Measurements from ENCODE around the gene CCDC86. TPM values are rescaled to one million over a fixed set of nuclear protein-coding genes. Genes with fewer than 3 reads are reported as not detected.

Gene CCDC86
- total and polyA plus RNA-seq, 9 of the 15 experiments (the other 6 are each of a cell fraction or from before 2014, with no cell fraction given), result 4.6 to 102 (median 25.2) TPM

DNA sequence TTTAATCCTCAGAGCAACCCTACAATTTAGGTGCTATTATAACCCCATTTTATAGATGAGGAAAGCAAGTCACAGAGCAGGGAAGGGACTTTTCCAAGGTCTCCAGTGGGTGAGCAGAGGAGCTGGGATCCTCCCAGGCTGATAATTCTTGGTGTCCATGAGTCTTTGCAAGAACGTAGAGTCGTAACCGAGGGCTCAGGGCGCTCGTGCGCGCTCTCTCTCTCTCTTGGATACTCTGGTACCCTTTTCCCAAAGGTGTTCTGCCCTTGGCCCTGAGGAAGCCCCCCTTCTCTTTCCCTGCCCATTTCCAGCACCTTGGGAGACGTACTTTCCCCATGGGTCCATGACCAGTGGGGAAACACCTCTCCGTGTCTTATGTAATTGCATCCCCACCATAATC is 20.3 kb downstream of the CCDC86 start (continued):
- TF ChIP-seq, protein P1, sequence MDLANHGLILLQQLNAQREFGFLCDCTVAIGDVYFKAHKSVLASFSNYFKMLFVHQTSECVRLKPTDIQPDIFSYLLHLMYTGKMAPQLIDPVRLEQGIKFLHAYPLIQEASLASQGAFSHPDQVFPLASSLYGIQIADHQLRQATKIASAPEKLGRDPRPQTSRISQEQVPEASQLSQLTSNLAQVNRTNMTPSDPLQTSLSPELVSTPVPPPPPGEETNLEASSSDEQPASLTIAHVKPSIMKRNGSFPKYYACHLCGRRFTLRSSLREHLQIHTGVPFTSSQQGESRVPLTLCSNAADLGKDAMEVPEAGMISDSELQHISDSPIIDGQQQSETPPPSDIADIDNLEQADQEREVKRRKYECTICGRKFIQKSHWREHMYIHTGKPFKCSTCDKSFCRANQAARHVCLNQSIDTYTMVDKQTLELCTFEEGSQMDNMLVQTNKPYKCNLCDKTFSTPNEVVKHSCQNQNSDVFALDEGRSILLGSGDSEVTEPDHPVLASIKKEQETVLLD (IDR thresholded peaks at IDR 0.05), result no peak
- no peak for TF ChIP-seq YY1 (IDR thresholded peaks at IDR 0.05; ENCODE audit: borderline replicate concordance in 1 of 3, control insufficient read depth in 1 of 3, extremely low read depth in 1 of 3, insufficient read depth in 3 of 3, insufficient read length in 1 of 3, insufficient replicate concordance in 2 of 3, low read depth in 1 of 3, low read length in 2 of 3)

DNA sequence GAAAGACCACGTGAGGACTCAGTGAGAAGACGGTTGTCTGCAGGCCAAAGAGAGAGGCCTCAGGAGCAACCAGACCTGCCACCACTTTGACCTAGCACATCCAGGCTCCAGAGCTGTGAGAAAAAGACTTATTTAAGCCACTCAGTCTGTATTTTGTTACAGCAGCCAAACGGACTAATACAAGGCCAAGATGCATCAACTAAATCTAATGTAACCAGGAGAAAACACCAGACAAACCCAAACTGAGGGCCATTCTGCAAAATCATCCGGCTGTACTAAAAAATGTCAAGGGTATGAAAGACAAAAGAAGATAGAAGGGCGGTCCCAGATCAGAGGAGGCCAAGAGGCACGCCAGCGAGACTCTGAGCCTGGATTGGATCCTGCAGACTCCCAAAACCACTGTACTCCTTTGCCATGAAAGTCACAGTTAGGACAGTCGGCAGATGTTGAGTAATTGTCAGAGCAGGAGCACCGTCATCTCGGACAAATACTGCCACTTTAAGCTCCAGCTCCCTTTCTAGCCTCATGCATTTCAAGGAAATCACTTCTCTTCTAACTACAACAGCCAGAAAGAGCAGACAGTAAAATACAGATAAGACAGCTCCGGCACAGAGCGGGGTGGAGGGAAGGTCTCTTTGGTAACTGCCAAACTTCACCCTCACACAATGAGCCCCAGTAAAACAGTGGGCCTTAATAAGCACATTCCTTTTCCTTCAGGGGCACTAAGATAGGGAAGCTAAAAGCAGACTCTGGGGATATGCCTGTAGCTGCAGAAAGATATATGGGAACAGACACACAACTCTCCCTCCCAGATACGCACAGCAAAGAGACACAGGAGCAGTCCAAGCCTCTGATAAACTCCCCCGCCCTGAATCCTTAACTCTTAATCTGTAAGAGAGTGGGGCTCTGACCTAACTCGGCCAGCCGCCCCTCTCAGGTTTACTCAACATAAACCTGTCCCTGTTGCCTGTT is 21.9 kb downstream of the CCDC86 start:
- H3K36me3 ChIP-seq (ENCODE audit: control insufficient read depth, insufficient read depth, low read length), result no peaks in the 10 kb centered on the region
- peak; percentile 91 for FAIRE-seq
- no peaks in the 10 kb centered on the region; the same call in 1 of the 2 replicates for H4K20me1 ChIP-seq (replicated peaks; ENCODE audit: control insufficient read depth, insufficient read depth, low read length)
- no peaks in the 10 kb centered on the region for H3K9me1 ChIP-seq (ENCODE audit: control insufficient read depth, insufficient read depth, low read length)
- 0 out of 2 replicates have a peak overlapping the region, but pooled peaks have one; percentile 1 for H3K4me3 ChIP-seq
- H3K4me2 ChIP-seq (ENCODE audit: insufficient read depth, low read length), result peak overlapping the region; percentile 71
- DNase-seq (ENCODE audit: extremely low read depth in 1 of 4, low spot score in 3 of 4), result peak in 2 of 4 experiments; percentile 55 to 83
- no peaks in the 10 kb centered on the region for H3K27me3 ChIP-seq (ENCODE audit: control insufficient read depth in 2 of 2, insufficient read depth in 2 of 2, low read length in 2 of 2)
- peaks cover 26 to 29% of the 10 kb centered on the region in 2 experiments for H3K4me1 ChIP-seq (replicated peaks in 1 of 2; ENCODE audit: control insufficient read depth in 2 of 2, insufficient read depth in 2 of 2, low read length in 2 of 2)
- H3K79me2 ChIP-seq (ENCODE audit: control insufficient read depth, insufficient read depth, low read length), result no peaks in the 10 kb centered on the region
- CTCF ChIA-PET (ENCODE audit: low intra/inter-chr PET ratio), result no interaction called here
- peak; percentile 71 for ATAC-seq
- intact Hi-C loops (cut with micrococcal nuclease), result loop anchor here (2.0 kb wide), 1 partner anchor 51 kb away; the partner anchor contains the start of gene TMEM109
- peak overlapping the region; percentile 35; the same call in 1 of the 2 replicates for H2AFZ ChIP-seq (ENCODE audit: low read depth, low read length)
- in situ Hi-C loops (cut with MboI), result no loop called here
- POLR2A ChIA-PET, result interaction anchor here (0.6 to 1.6 kb wide), 5 partner anchors 9 to 893 kb away, joined by 3 to 7 read pairs (median 4); partner anchors contain the start of gene PTGDR2
- H3K27ac ChIP-seq (ENCODE audit: extremely low read depth, low read depth, low read length), result peak overlapping the region; percentile 20
- no TSS peak for BruUV-seq (replicated peaks)
- H3K9ac ChIP-seq (ENCODE audit: insufficient read depth in 1 of 2, low read depth in 2 of 2, low read length in 2 of 2), result peak overlapping the region; percentile 8 to 22; a peak in 3 of 4 replicates
- 6% methylated on average over 16 of the region's 16 CpGs for WGBS (ENCODE audit: insufficient coverage, low coverage, missing lambda C conversion rate)
- H3K9me3 ChIP-seq (replicated peaks; ENCODE audit: control insufficient read depth, insufficient read depth, low read depth, low read length), result no peaks in the 10 kb centered on the region
- TF ChIP-seq CEBPG (CRISPR knock-in tag; IDR thresholded peaks at IDR 0.05) (no peak), CEBPG (tag; conservative IDR thresholded peaks at IDR 0.05 in 1 of 2, IDR thresholded peaks at IDR 0.05 in 1 of 2) (peak in 1 of 2 experiments; percentile 27; a peak in 1 of 4 replicates), SP2 (IDR thresholded peaks at IDR 0.05; ENCODE audit: extremely low read depth, low read depth, low read length, poor library complexity, severe bottlenecking) (no peak), MCM5 (IDR thresholded peaks at IDR 0.05; ENCODE audit: low read depth) (no peak), EP400 (IDR thresholded peaks at IDR 0.05) (no peak), CCNT2 (IDR thresholded peaks at IDR 0.05; ENCODE audit: borderline replicate concordance, extremely low read depth, insufficient read length, low read depth, low read length) (no peak), KLF13 (tag; IDR thresholded peaks at IDR 0.05; ENCODE audit: borderline replicate concordance, low read depth) (no peak), PTRF (tag; IDR thresholded peaks at IDR 0.05) (no peak), ADNP (tag; IDR thresholded peaks at IDR 0.05) (no peak), MAZ (CRISPR knock-in tag; conservative IDR thresholded peaks at IDR 0.05 in 1 of 2, IDR thresholded peaks at IDR 0.05 in 1 of 2) (no peak), SMAD1 (IDR thresholded peaks at IDR 0.05; ENCODE audit: low read depth, low read length, partially characterized antibody) (no peak), ZNF717 (CRISPR knock-in tag; IDR thresholded peaks at IDR 0.05) (no peak), ZNF324 (CRISPR knock-in tag; IDR thresholded peaks at IDR 0.05) (no peak), PHF8 (IDR thresholded peaks at IDR 0.05; ENCODE audit: borderline replicate concordance, low read length) (no peak), ARID2 (IDR thresholded peaks at IDR 0.05) (no peak)
